Mucosa of descending colon (tissue), 3 donors: Measurements from ENCODE around the gene ABHD17A. TPM values are rescaled to one million over a fixed set of nuclear protein-coding genes. Genes with fewer than 3 reads are reported as not detected.

Experiments used
- ATAC-seq: fragments of 200-7000 bp; cut with Tn5 transposase; one replicate; pipeline ENCODE4 v1.9.1; 2020; ENCODE audit warnings: mild to moderate bottlenecking, moderate library complexity
- DNase-seq, 3 donors: peaks; one replicate each; pipeline ENCODE4 v3.0.0-alpha.2; 2020
- H3K36me3 ChIP-seq: fragments of 200-600 bp; one replicate; pipeline ENCODE4 v1.8.0; 2021; ENCODE audit warnings: low read depth, mild to moderate bottlenecking
- H3K4me1 ChIP-seq: fragments of 200-600 bp; one replicate; pipeline ENCODE4 v1.8.0; 2021; ENCODE audit warnings: low read depth, mild to moderate bottlenecking
- H3K4me3 ChIP-seq: fragments of 200-600 bp; one replicate; pipeline ENCODE4 v1.8.0; 2021; ENCODE audit warnings: mild to moderate bottlenecking
- H3K9me3 ChIP-seq: fragments of 200-600 bp; one replicate; pipeline ENCODE4 v1.8.0; 2021; ENCODE audit warnings: mild to moderate bottlenecking
- CTCF ChIP-seq: fragments of 200-600 bp; IDR thresholded peaks from one replicate; pipeline ENCODE4 v1.8.0; 2022; ENCODE audit warnings: antibody characterized with exemption, mild to moderate bottlenecking
- intact Hi-C, 2 donors: fragments of 100-400 bp; cut with DNase I in 1 of 2; cut with micrococcal nuclease in 1 of 2; formaldehyde crosslinking; loops; one replicate each; pipeline versions ENCODE4 v1.11.0 to v1.11.1; 2022; cut with DNase I, micrococcal nuclease
- total RNA-seq, 3 donors: library from RNA; stranded (reverse); fragmentation: NEBNext Ultra II Directional in 2 of 3; extraction: Animal tissue kit (Norgen Biotek cat#: 25700) in 2 of 3; gene quantifications; one replicate each; pipeline versions ENCODE4 v1.2.1 to v1.2.4, GENCODE V29; 2021 to 2023
- donor health status: DM: no; HTN: no; CAD: no; lungs with moderate emphysema.
- donor health status: DM: no; HTN: no; CAD: no.
- donor health status: DM: no; HTN: yes; CAD: no.

ABHD17A gene
- total RNA-seq, 3 donors from 2014 or later = 60.9 to 65.8 (median 65.8) TPM

- Histone ChIP-seq H3K36me3 (no peaks in the 10 kb centered on the region), H3K4me1 (peaks cover 37% of the 10 kb centered on the region), H3K4me3 (peak within 1 kb of the TSS; percentile 34), H3K9me3 (no peaks in the 10 kb centered on the region)
- peak; percentile 98 to 100 (median 99) for DNase-seq
- intact Hi-C loops = no loop called here
- peak; percentile 87 for ATAC-seq
- no peak for TF ChIP-seq CTCF
These were observed 20.0 kb upstream of the ABHD17A start, which contains the start of the genes ADAT3 and SCAMP4 for GRCh38 chr19:1905110-1905862. TSS of gene ADAT3 (plus strand) at chr19:1905399. CDS start at chr19:1912048, 6,649 bp downstream. TSS of gene SCAMP4 (plus strand) at chr19:1905399. CDS start at chr19:1915020, 9,621 bp downstream.

- TF ChIP-seq CTCF = no peak
- DNase-seq (no peak), ATAC-seq (no peak)
- H3K9me3 ChIP-seq = no peaks in the 10 kb centered on the region
- H3K4me3 ChIP-seq = no peak overlapping the region
- intact Hi-C loops = no loop called here
- H3K36me3 ChIP-seq = no peaks in the 10 kb centered on the region
- peaks cover 37% of the 10 kb centered on the region for H3K4me1 ChIP-seq
These were observed 19.5 kb upstream of the ABHD17A start for GRCh38 chr19:1904860-1905109.

GRCh38 chr19:1902923-1903322 lies 17.6 kb upstream of the ABHD17A start:
- TF ChIP-seq CTCF = no peak
- intact Hi-C loops = no loop called here

GRCh38 chr19:1901940-1902404 lies 16.7 kb upstream of the ABHD17A start:
- Histone ChIP-seq H3K36me3 (no peaks in the 10 kb centered on the region), H3K4me3 (no peak overlapping the region), H3K4me1 (peaks cover 17% of the 10 kb centered on the region), H3K9me3 (no peaks in the 10 kb centered on the region)
- peak in 1 of 3 donors; percentile 35 for DNase-seq
- ATAC-seq = no peak
- no peak for TF ChIP-seq CTCF
- intact Hi-C loops = no loop called here

More at GRCh38 chr19:1902923-1903322, 17.6 kb upstream of the ABHD17A start:
- H3K4me1 ChIP-seq = peaks cover 24% of the 10 kb centered on the region
- no peaks in the 10 kb centered on the region for H3K9me3 ChIP-seq
- DNase-seq (no peak), ATAC-seq (no peak)
- no peaks in the 10 kb centered on the region for H3K36me3 ChIP-seq
- no peak overlapping the region for H3K4me3 ChIP-seq

GRCh38 chr19:1896508-1896907 lies 11.2 kb upstream of the ABHD17A start:
- intact Hi-C loops = no loop called here

More at GRCh38 chr19:1896508-1896907, 11.2 kb upstream of the ABHD17A start:
- TF ChIP-seq CTCF = no peak
- no peak overlapping the region for H3K4me3 ChIP-seq
- H3K36me3 ChIP-seq = no peaks in the 10 kb centered on the region
- DNase-seq (peak in 1 of 3 donors; percentile 36), ATAC-seq (no peak)
- no peaks in the 10 kb centered on the region for H3K9me3 ChIP-seq
- H3K4me1 ChIP-seq = peaks cover 2% of the 10 kb centered on the region
